Mammary epithelial cell (primary cell): Measurements from ENCODE around the gene SFR1.

Experiments
- EZH2 ChIP-seq: IDR thresholded peaks from 2 replicates; pipeline ENCODE4 v1.6.1; 2012; ENCODE audit warnings: low read length, inconsistent platforms, borderline replicate concordance
- TF ChIP-seq, protein P1 (sequence below), 2 donors: IDR thresholded peaks in 1 of 2; conservative IDR thresholded peaks in 1 of 2; 2 replicates each; pipeline ENCODE4 v1.5.1; 2011 to 2012; ENCODE audit warnings: inconsistent platforms in 2 of 2, low read length in 2 of 2, mild to moderate bottlenecking in 2 of 2, control low read depth in 1 of 2, low read depth in 1 of 2; ENCODE audit not compliant: insufficient read depth in 1 of 2; ENCODE audit errors: extremely low read depth in 1 of 2

DNA sequence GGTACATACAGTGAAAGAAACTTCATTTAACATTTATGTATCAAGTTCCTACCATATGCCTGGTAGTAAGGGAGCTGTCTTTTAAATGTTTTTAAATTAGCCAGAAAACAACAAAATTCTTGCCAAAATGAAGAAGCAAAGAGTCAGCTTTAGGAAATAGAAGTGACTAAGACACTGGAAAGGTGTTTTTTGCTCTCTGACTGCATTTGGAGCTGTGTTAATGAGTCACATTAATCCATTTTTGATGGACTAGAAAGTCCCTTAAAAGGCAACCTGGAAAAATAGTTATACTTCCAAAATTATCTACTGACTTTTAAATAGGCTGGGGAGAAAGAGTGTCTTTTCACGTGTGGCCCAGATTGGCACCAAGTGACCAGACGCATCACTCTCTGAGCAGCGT lies 32.4 kb upstream of the SFR1 start:
- TF ChIP-seq, protein P1, sequence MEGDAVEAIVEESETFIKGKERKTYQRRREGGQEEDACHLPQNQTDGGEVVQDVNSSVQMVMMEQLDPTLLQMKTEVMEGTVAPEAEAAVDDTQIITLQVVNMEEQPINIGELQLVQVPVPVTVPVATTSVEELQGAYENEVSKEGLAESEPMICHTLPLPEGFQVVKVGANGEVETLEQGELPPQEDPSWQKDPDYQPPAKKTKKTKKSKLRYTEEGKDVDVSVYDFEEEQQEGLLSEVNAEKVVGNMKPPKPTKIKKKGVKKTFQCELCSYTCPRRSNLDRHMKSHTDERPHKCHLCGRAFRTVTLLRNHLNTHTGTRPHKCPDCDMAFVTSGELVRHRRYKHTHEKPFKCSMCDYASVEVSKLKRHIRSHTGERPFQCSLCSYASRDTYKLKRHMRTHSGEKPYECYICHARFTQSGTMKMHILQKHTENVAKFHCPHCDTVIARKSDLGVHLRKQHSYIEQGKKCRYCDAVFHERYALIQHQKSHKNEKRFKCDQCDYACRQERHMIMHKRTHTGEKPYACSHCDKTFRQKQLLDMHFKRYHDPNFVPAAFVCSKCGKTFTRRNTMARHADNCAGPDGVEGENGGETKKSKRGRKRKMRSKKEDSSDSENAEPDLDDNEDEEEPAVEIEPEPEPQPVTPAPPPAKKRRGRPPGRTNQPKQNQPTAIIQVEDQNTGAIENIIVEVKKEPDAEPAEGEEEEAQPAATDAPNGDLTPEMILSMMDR (conservative IDR thresholded peaks at IDR 0.05 in 1 of 2, IDR thresholded peaks at IDR 0.05 in 1 of 2; ENCODE audit: extremely low read depth in 1 of 2, insufficient read depth in 1 of 2, low read depth in 1 of 2, low read length in 2 of 2): no peak
- TF ChIP-seq EZH2: no peak
